Upper lobe of left lung (tissue), 4 donors: ENCODE measurements around the gene KIF2A.

Experiments
- CTCF ChIP-seq, 6 experiments: fragments of 450-650 bp in 4 of 6; fragments of 200-600 bp in 2 of 6; sonication (generic) in 2 of 6; IDR thresholded peaks; one replicate each; pipeline ENCODE4 v1.5.1; 2016 to 2019; ENCODE audit warnings: antibody characterized with exemption in 6 of 6
- EP300 ChIP-seq, 4 donors: sonication (generic); formaldehyde crosslinking; IDR thresholded peaks; one replicate each; pipeline ENCODE4 v1.5.1; 2017; ENCODE audit warnings: antibody characterized with exemption in 4 of 4, control low read depth in 2 of 4

- TF ChIP-seq CTCF (IDR thresholded peaks at IDR 0.05) (no peak), EP300 (IDR thresholded peaks at IDR 0.05) (no peak)
These were observed 45.5 kb upstream of the KIF2A start for GRCh38 chr5:62260513-62260912.
